ENCODE data around the gene STUM.

DNA sequence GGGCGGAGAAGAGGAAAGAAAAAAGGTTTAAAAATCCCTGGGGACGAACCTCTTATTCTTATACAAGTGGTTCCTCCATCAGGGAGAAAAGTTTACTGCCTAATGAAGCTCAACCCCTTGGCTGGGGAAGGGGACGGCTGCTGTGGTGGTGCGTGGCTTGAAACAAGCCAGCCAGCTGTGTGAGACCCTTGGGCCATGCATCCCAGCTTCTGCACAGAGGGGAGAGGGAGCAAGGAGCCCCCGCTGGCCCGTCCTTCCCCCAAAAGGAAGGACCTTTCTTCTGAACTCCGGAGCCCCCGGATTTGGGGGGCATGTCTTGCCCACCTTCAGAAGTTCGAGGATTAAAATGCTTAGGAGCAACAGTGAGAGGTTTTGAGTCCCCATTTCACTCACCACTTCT is 67.3 kb downstream of the STUM start:
- TF ChIP-seq POLR2A (IDR thresholded peaks at IDR 0.05), result no peak
- TF ChIP-seq, protein P1, sequence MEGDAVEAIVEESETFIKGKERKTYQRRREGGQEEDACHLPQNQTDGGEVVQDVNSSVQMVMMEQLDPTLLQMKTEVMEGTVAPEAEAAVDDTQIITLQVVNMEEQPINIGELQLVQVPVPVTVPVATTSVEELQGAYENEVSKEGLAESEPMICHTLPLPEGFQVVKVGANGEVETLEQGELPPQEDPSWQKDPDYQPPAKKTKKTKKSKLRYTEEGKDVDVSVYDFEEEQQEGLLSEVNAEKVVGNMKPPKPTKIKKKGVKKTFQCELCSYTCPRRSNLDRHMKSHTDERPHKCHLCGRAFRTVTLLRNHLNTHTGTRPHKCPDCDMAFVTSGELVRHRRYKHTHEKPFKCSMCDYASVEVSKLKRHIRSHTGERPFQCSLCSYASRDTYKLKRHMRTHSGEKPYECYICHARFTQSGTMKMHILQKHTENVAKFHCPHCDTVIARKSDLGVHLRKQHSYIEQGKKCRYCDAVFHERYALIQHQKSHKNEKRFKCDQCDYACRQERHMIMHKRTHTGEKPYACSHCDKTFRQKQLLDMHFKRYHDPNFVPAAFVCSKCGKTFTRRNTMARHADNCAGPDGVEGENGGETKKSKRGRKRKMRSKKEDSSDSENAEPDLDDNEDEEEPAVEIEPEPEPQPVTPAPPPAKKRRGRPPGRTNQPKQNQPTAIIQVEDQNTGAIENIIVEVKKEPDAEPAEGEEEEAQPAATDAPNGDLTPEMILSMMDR (IDR thresholded peaks at IDR 0.05), result no peak

Data from right lobe of liver (tissue), 4 donors.